Liver (tissue), 9 donors: ENCODE data around the gene JMJD7. TPM values are rescaled to one million over a fixed set of nuclear protein-coding genes. Genes with fewer than 3 reads are reported as not detected.

Experiments used
- DNase-seq: peaks from one replicate; pipeline ENCODE4 v3.0.0-alpha.2; 2017; ENCODE audit warnings: low spot score
- H3K27ac ChIP-seq, 2 donors: one replicate each; pipeline ENCODE4 v1.7.0; 2013; ENCODE audit warnings: inconsistent platforms in 2 of 2, low read length in 2 of 2, control low read depth in 1 of 2, low read depth in 1 of 2, mild to moderate bottlenecking in 1 of 2
- H3K27me3 ChIP-seq, 4 donors: one replicate each; pipeline versions ENCODE4 v1.6.1 to v1.7.0; 2013; ENCODE audit warnings: low read length in 3 of 4, inconsistent platforms in 1 of 4, mild to moderate bottlenecking in 1 of 4, moderate library complexity in 1 of 4; ENCODE audit not compliant: control insufficient read depth in 4 of 4, insufficient read depth in 4 of 4
- H3K36me3 ChIP-seq, 4 donors: one replicate each; pipeline versions ENCODE4 v1.6.1 to v1.7.0; 2013; ENCODE audit warnings: low read length in 3 of 4, mild to moderate bottlenecking in 3 of 4, low read depth in 1 of 4, moderate library complexity in 1 of 4; ENCODE audit not compliant: control insufficient read depth in 4 of 4, insufficient read depth in 3 of 4
- H3K4me1 ChIP-seq, 4 donors: one replicate each; pipeline versions ENCODE4 v1.6.1 to v1.7.0; 2013; ENCODE audit warnings: low read length in 3 of 4, mild to moderate bottlenecking in 3 of 4, moderate library complexity in 1 of 4; ENCODE audit not compliant: control insufficient read depth in 4 of 4, insufficient read depth in 4 of 4
- H3K4me3 ChIP-seq, 3 donors: one replicate each; pipeline versions ENCODE4 v1.6.1 to v1.7.0; 2013; ENCODE audit warnings: low read length in 3 of 3, control low read depth in 1 of 3, low read depth in 1 of 3, mild to moderate bottlenecking in 1 of 3
- H3K9ac ChIP-seq, 2 donors: one replicate each; pipeline ENCODE4 v1.7.0; 2013; ENCODE audit warnings: low read length in 2 of 2, mild to moderate bottlenecking in 2 of 2, moderate library complexity in 2 of 2, control low read depth in 1 of 2, low read depth in 1 of 2
- H3K9me3 ChIP-seq, 4 donors: one replicate each; pipeline versions ENCODE4 v1.6.1 to v1.7.0; 2013; ENCODE audit warnings: low read length in 3 of 4; ENCODE audit not compliant: control insufficient read depth in 4 of 4
- FOXA2 ChIP-seq: IDR thresholded peaks from 2 replicates; pipeline ENCODE4 v1.6.1; 2016; ENCODE audit warnings: antibody characterized with exemption
- GABPA ChIP-seq, 2 donors: IDR thresholded peaks in 1 of 2; conservative IDR thresholded peaks in 1 of 2; 2 replicates each; pipeline ENCODE4 v1.6.1; 2016; ENCODE audit warnings: antibody characterized with exemption in 2 of 2, mild to moderate bottlenecking in 1 of 2, moderate library complexity in 1 of 2
- HNF4A ChIP-seq, 2 donors: conservative IDR thresholded peaks; 2 replicates each; pipeline ENCODE4 v1.6.1; 2016; ENCODE audit warnings: antibody characterized with exemption in 2 of 2, mild to moderate bottlenecking in 2 of 2
- HNF4G ChIP-seq: IDR thresholded peaks from 2 replicates; pipeline ENCODE4 v1.6.1; 2016; ENCODE audit warnings: antibody characterized with exemption
- JUND ChIP-seq, 2 donors: IDR thresholded peaks; 2 replicates each; pipeline ENCODE4 v1.6.1; 2016; ENCODE audit warnings: antibody characterized with exemption in 2 of 2
- NR2F2 ChIP-seq: IDR thresholded peaks from 2 replicates; pipeline ENCODE4 v1.6.1; 2016; ENCODE audit warnings: antibody characterized with exemption
- RAD21 ChIP-seq, 2 donors: IDR thresholded peaks; 2 replicates each; pipeline ENCODE4 v1.6.1; 2016; ENCODE audit warnings: antibody characterized with exemption in 2 of 2, mild to moderate bottlenecking in 2 of 2
- RXRA ChIP-seq, 2 donors: IDR thresholded peaks; 2 replicates each; pipeline ENCODE4 v1.6.1; 2017 to 2018; ENCODE audit warnings: antibody characterized with exemption in 2 of 2, mild to moderate bottlenecking in 1 of 2
- SP1 ChIP-seq: IDR thresholded peaks from 2 replicates; pipeline ENCODE4 v1.6.1; 2018; ENCODE audit warnings: antibody characterized with exemption, mild to moderate bottlenecking
- YY1 ChIP-seq: IDR thresholded peaks from 2 replicates; pipeline ENCODE4 v1.6.1; 2016; ENCODE audit warnings: antibody characterized with exemption, mild to moderate bottlenecking
- WGBS: extraction: QIAGEN DNeasy Blood & Tissue Kit; methylation state at CpG from one replicate; pipeline ENCODE4 v1.1.7; 2013; 5-methylcytosine and 5-hydroxymethylcytosine counted together
- polyA plus RNA-seq, 2 donors: library from polyadenylated mRNA; stranded (reverse) in 1 of 2; unstranded in 1 of 2; fragments of 200-250 nt in 1 of 2; fragments of >200 nt in 1 of 2; fragmentation: Nextera tagmentation in 1 of 2; extraction: Ambion mirVana in 1 of 2; gene quantifications; one replicate each; pipeline versions ENCODE4 v1.2.1 to v1.2.3, GENCODE V29; 2013 to 2015
- total RNA-seq, 2 donors: library from RNA; depleted of rRNA; stranded (reverse); fragments of >200 nt; gene quantifications; one replicate each; pipeline ENCODE4 v1.2.3, GENCODE V29; 2014
- TF ChIP-seq, protein P1 (sequence below): fragments of 150-350 bp; IDR thresholded peaks from 2 replicates; pipeline ENCODE4 v1.5.1; 2017; ENCODE audit warnings: improper control_type of control experiment, low read depth, low read length; ENCODE audit not compliant: missing input control
- TF ChIP-seq, protein P2 (sequence below): IDR thresholded peaks from 2 replicates; pipeline ENCODE4 v1.6.1; 2016; ENCODE audit warnings: antibody characterized with exemption
- TF ChIP-seq, protein P3 (sequence below): IDR thresholded peaks from 2 replicates; pipeline ENCODE4 v1.6.1; 2016; ENCODE audit warnings: antibody characterized with exemption
- TF ChIP-seq, protein P4 (sequence below): IDR thresholded peaks from 2 replicates; pipeline ENCODE4 v1.6.1; 2016; ENCODE audit warnings: antibody characterized with exemption, mild to moderate bottlenecking
- TF ChIP-seq, protein P5 (sequence below): IDR thresholded peaks from 2 replicates; pipeline ENCODE4 v1.6.1; 2016; ENCODE audit warnings: antibody characterized with exemption
- donor health status: healthy.
- donor health status: healthy.
- donor health status: healthy.
- donor health status: healthy.
- donor health status: healthy.

Gene JMJD7
- total and polyA plus RNA-seq, 4 donors = 0.75 to 5.9 (median 5.4) TPM

DNA sequence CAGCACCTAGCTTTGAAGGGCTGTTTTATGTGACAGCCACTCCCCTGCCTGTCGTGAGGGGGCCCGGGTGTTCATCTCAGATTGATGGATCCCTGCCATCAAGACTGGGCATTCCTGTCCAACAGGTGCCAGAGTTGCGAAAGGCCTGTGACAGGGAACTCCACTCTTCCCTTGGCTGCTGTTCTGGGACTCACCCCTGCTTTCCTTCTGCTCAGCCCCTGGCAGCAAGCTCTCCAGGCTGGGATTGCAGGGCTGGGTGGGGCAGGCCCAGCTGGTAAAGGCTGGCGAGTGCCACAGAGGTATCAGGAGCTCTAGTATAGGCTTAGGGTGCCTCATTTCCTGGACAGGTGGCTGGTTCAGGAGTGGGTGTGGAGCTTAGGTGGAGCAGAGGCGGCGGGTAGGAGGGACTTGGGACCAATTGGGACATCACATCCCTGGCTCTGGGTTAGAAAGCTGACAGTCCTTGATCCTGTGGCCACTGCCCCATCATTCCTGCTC, 10.6 kb downstream of the JMJD7 start, which contains the start of gene PLA2G4B:
PLA2G4B (plus strand) TSS at position 448 of the 498 bp plus-strand sequence. CDS start 67 bp downstream, outside the sequence.
- H3K9ac ChIP-seq = no peak within 1 kb of the TSS

More for the DNA sequence above, 10.6 kb downstream of the JMJD7 start, which contains the start of gene PLA2G4B:
- no peak within 1 kb of the TSS for H3K4me3 ChIP-seq
- H3K9me3 ChIP-seq = no peaks in the 10 kb centered on the region
- WGBS = 84% methylated on average over 6 of the region's 6 CpGs
- peaks cover 0 to 6% (median 5%) of the 10 kb centered on the region in 4 donors for H3K36me3 ChIP-seq
- no peaks in the 10 kb centered on the region for H3K27me3 ChIP-seq
- no peak for TF ChIP-seq HNF4G
- no peak for TF ChIP-seq SP1
- TF ChIP-seq, protein P1, sequence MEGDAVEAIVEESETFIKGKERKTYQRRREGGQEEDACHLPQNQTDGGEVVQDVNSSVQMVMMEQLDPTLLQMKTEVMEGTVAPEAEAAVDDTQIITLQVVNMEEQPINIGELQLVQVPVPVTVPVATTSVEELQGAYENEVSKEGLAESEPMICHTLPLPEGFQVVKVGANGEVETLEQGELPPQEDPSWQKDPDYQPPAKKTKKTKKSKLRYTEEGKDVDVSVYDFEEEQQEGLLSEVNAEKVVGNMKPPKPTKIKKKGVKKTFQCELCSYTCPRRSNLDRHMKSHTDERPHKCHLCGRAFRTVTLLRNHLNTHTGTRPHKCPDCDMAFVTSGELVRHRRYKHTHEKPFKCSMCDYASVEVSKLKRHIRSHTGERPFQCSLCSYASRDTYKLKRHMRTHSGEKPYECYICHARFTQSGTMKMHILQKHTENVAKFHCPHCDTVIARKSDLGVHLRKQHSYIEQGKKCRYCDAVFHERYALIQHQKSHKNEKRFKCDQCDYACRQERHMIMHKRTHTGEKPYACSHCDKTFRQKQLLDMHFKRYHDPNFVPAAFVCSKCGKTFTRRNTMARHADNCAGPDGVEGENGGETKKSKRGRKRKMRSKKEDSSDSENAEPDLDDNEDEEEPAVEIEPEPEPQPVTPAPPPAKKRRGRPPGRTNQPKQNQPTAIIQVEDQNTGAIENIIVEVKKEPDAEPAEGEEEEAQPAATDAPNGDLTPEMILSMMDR = no peak
- TF ChIP-seq GABPA (IDR thresholded peaks at IDR 0.05 in 1 of 2, conservative IDR thresholded peaks at IDR 0.05 in 1 of 2) = no peak
- TF ChIP-seq FOXA2 = no peak
- TF ChIP-seq, protein P2, sequence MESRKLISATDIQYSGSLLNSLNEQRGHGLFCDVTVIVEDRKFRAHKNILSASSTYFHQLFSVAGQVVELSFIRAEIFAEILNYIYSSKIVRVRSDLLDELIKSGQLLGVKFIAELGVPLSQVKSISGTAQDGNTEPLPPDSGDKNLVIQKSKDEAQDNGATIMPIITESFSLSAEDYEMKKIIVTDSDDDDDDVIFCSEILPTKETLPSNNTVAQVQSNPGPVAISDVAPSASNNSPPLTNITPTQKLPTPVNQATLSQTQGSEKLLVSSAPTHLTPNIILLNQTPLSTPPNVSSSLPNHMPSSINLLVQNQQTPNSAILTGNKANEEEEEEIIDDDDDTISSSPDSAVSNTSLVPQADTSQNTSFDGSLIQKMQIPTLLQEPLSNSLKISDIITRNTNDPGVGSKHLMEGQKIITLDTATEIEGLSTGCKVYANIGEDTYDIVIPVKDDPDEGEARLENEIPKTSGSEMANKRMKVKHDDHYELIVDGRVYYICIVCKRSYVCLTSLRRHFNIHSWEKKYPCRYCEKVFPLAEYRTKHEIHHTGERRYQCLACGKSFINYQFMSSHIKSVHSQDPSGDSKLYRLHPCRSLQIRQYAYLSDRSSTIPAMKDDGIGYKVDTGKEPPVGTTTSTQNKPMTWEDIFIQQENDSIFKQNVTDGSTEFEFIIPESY = no peak
- TF ChIP-seq, protein P3, sequence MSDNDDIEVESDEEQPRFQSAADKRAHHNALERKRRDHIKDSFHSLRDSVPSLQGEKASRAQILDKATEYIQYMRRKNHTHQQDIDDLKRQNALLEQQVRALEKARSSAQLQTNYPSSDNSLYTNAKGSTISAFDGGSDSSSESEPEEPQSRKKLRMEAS = no peak
- no peak for TF ChIP-seq NR2F2
- TF ChIP-seq RXRA (IDR thresholded peaks at IDR 0.05) = no peak
- TF ChIP-seq RAD21 (IDR thresholded peaks at IDR 0.05) = no peak
- TF ChIP-seq, protein P4, sequence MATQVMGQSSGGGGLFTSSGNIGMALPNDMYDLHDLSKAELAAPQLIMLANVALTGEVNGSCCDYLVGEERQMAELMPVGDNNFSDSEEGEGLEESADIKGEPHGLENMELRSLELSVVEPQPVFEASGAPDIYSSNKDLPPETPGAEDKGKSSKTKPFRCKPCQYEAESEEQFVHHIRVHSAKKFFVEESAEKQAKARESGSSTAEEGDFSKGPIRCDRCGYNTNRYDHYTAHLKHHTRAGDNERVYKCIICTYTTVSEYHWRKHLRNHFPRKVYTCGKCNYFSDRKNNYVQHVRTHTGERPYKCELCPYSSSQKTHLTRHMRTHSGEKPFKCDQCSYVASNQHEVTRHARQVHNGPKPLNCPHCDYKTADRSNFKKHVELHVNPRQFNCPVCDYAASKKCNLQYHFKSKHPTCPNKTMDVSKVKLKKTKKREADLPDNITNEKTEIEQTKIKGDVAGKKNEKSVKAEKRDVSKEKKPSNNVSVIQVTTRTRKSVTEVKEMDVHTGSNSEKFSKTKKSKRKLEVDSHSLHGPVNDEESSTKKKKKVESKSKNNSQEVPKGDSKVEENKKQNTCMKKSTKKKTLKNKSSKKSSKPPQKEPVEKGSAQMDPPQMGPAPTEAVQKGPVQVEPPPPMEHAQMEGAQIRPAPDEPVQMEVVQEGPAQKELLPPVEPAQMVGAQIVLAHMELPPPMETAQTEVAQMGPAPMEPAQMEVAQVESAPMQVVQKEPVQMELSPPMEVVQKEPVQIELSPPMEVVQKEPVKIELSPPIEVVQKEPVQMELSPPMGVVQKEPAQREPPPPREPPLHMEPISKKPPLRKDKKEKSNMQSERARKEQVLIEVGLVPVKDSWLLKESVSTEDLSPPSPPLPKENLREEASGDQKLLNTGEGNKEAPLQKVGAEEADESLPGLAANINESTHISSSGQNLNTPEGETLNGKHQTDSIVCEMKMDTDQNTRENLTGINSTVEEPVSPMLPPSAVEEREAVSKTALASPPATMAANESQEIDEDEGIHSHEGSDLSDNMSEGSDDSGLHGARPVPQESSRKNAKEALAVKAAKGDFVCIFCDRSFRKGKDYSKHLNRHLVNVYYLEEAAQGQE = no peak
- TF ChIP-seq YY1 = no peak
- no peak for TF ChIP-seq JUND (IDR thresholded peaks at IDR 0.05)
- TF ChIP-seq, protein P5, sequence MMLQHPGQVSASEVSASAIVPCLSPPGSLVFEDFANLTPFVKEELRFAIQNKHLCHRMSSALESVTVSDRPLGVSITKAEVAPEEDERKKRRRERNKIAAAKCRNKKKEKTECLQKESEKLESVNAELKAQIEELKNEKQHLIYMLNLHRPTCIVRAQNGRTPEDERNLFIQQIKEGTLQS = no peak
- TF ChIP-seq HNF4A (conservative IDR thresholded peaks at IDR 0.05) = no peak
- DNase-seq = no peak
- H3K27ac ChIP-seq = no peak within 1 kb of the TSS
- no peaks in the 10 kb centered on the region for H3K4me1 ChIP-seq
